ENCODE measurements around the gene TMPRSS3.

DNA sequence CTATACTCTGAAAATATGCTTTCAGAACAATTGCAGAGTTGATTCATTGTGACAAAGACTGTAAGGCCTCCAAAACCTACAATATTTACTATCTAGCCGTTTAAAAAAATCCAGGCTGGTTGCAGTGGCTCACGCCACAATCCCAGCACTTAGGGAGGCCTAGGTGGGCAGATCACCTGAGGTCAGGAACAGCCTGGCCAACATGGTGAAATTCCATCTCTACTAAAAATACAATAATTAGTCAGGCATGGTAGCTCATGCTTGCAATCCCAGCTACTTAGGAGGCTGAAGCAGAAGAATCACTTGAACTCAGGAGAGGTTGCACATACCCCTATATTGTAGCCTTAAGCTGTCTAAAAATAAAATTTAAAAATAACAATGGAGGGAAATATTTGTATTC, 39.8 kb downstream of the TMPRSS3 start:
- TF ChIP-seq, protein P1, sequence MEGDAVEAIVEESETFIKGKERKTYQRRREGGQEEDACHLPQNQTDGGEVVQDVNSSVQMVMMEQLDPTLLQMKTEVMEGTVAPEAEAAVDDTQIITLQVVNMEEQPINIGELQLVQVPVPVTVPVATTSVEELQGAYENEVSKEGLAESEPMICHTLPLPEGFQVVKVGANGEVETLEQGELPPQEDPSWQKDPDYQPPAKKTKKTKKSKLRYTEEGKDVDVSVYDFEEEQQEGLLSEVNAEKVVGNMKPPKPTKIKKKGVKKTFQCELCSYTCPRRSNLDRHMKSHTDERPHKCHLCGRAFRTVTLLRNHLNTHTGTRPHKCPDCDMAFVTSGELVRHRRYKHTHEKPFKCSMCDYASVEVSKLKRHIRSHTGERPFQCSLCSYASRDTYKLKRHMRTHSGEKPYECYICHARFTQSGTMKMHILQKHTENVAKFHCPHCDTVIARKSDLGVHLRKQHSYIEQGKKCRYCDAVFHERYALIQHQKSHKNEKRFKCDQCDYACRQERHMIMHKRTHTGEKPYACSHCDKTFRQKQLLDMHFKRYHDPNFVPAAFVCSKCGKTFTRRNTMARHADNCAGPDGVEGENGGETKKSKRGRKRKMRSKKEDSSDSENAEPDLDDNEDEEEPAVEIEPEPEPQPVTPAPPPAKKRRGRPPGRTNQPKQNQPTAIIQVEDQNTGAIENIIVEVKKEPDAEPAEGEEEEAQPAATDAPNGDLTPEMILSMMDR (IDR thresholded peaks at IDR 0.05) = no peak
- TF ChIP-seq POLR2A (IDR thresholded peaks at IDR 0.05) = no peak
